Right lobe of liver (tissue), 4 donors: ENCODE data around the gene ZNF385B.

Source experiments
- POLR2A ChIP-seq: fragments of 450-650 bp; IDR thresholded peaks from one replicate; pipeline ENCODE4 v1.6.1; 2017; ENCODE audit warnings: antibody characterized with exemption, mild to moderate bottlenecking
- TF ChIP-seq, protein P1 (sequence below), 4 donors: fragments of 200-600 bp in 3 of 4; fragments of 450-650 bp in 1 of 4; IDR thresholded peaks; one replicate each; pipeline versions ENCODE4 v1.5.1 to v1.8.0; 2016 to 2022; ENCODE audit warnings: antibody characterized with exemption in 4 of 4, mild to moderate bottlenecking in 2 of 4
- donor health status: DM: no; HTN: no; CAD: no.
- donor health status: DM: no; HTN: no; CAD: no.
- donor health status: DM: no; HTN: yes; CAD: no.

DNA sequence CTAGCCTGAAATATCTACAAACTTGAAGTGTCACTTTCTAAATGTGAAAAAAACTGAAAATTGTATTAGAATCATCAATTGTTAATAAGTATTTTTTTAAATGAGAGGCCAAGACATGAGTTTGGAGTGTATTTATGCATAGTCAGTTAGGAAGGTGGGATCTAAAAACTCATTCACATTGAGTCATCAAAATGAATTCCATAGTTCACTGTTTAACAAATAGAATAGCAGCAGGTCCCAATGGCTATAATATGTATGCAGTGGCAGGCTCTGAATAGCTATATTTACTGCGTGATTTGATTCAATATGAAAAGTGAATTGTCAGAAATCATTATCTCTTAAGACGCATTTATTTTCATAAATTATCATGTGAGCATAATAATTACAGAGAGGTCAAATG is 256.1 kb downstream of the ZNF385B start:
- TF ChIP-seq, protein P1, sequence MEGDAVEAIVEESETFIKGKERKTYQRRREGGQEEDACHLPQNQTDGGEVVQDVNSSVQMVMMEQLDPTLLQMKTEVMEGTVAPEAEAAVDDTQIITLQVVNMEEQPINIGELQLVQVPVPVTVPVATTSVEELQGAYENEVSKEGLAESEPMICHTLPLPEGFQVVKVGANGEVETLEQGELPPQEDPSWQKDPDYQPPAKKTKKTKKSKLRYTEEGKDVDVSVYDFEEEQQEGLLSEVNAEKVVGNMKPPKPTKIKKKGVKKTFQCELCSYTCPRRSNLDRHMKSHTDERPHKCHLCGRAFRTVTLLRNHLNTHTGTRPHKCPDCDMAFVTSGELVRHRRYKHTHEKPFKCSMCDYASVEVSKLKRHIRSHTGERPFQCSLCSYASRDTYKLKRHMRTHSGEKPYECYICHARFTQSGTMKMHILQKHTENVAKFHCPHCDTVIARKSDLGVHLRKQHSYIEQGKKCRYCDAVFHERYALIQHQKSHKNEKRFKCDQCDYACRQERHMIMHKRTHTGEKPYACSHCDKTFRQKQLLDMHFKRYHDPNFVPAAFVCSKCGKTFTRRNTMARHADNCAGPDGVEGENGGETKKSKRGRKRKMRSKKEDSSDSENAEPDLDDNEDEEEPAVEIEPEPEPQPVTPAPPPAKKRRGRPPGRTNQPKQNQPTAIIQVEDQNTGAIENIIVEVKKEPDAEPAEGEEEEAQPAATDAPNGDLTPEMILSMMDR (IDR thresholded peaks at IDR 0.05), result no peak
- no peak for TF ChIP-seq POLR2A
